HL-60 (cell line): Measurements from ENCODE around the gene ABCA2.

Source experiments
- DNase-seq, 2 experiments: peaks; one replicate each; pipeline ENCODE4 v3.0.0-alpha.2; 2010 to 2020; ENCODE audit warnings: low read depth in 1 of 2, low spot score in 1 of 2
- H3K27ac ChIP-seq: fragments of 250-450 bp; sonication (Bioruptor Pico); replicated peaks from 2 replicates; pipeline ENCODE4 v1.5.1; 2020; ENCODE audit warnings: mild to moderate bottlenecking, moderate library complexity
- H3K27me3 ChIP-seq: fragments of 250-450 bp; sonication (Bioruptor Pico); 2 replicates; pipeline ENCODE4 v1.5.1; 2021; ENCODE audit warnings: mild to moderate bottlenecking, moderate library complexity; ENCODE audit not compliant: insufficient read depth, poor library complexity, severe bottlenecking
- H3K4me3 ChIP-seq: replicated peaks from 2 replicates; pipeline ENCODE4 v1.5.1; 2011; ENCODE audit warnings: mild to moderate bottlenecking, control low read depth, low read length; ENCODE audit not compliant: insufficient read depth
- GABPA ChIP-seq: IDR thresholded peaks from 2 replicates; pipeline ENCODE4 v1.6.1; 2012; ENCODE audit warnings: low read depth
- POLR2AphosphoS5 ChIP-seq: IDR thresholded peaks from 2 replicates; pipeline ENCODE4 v1.6.1; 2012; ENCODE audit warnings: low read depth
- REST ChIP-seq: IDR thresholded peaks from 2 replicates; pipeline ENCODE4 v1.6.1; 2012; ENCODE audit warnings: low read depth; ENCODE audit not compliant: insufficient replicate concordance
- SPI1 ChIP-seq: IDR thresholded peaks from 2 replicates; pipeline ENCODE4 v1.6.1; 2012; ENCODE audit warnings: low read depth, mild to moderate bottlenecking, borderline replicate concordance
- TF ChIP-seq, protein P1 (sequence below): IDR thresholded peaks from one replicate; pipeline ENCODE4 v1.5.1; 2011; ENCODE audit warnings: low read length, control low read depth, inconsistent platforms; ENCODE audit not compliant: insufficient read depth

The ABCA2 gene

DNA sequence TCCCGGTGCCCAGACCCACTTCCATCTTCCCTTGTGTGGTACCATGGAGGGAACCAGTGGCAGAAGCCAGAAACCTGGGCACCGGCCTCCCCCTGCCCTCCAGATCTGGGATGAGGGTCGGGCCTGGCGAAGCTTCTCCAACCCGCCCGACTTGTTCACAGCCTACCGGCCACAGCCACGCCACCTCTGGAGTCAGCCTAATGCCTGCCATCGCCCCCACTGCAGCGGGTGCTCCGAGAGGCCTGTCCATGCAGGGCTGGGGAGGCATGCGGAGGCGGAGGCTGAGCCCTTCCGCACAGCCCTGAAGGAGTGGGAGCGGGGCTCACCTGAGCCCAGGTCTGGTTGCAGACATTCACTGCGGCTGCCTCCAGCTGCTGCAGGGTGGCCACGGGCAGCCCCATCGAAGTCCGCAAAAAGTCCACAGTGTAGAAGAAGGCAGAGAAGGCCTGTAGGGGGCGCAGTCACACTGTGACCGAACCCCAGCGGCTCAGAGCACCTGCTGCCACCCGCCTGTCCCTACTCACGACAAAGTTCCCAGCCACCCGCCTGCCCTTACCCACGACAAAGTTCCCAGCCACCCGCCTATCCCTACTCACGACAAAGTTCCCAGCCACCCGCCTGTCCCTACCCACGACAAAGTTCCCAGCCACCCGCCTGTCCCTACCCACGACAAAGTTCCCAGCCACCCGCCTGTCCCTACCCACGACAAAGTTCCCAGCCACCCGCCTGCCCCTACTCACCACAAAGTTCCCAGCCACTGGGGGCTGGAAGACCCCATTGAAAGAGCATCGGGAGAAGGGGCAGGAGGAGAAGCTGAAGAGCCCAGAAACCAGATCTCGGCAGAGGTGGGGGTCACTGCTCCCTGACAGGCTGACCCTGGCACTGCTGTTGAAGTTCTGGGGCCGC, 21.8 kb upstream of the ABCA2 start:
- TF ChIP-seq, protein P1, sequence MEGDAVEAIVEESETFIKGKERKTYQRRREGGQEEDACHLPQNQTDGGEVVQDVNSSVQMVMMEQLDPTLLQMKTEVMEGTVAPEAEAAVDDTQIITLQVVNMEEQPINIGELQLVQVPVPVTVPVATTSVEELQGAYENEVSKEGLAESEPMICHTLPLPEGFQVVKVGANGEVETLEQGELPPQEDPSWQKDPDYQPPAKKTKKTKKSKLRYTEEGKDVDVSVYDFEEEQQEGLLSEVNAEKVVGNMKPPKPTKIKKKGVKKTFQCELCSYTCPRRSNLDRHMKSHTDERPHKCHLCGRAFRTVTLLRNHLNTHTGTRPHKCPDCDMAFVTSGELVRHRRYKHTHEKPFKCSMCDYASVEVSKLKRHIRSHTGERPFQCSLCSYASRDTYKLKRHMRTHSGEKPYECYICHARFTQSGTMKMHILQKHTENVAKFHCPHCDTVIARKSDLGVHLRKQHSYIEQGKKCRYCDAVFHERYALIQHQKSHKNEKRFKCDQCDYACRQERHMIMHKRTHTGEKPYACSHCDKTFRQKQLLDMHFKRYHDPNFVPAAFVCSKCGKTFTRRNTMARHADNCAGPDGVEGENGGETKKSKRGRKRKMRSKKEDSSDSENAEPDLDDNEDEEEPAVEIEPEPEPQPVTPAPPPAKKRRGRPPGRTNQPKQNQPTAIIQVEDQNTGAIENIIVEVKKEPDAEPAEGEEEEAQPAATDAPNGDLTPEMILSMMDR = peak; percentile 35
- no peak for TF ChIP-seq GABPA
- peak in 1 of 2 experiments; percentile 66 for DNase-seq
- Histone ChIP-seq H3K27me3 (peaks cover 56% of the 10 kb centered on the region), H3K4me3 (no peak overlapping the region), H3K27ac (no peak overlapping the region)

DNA sequence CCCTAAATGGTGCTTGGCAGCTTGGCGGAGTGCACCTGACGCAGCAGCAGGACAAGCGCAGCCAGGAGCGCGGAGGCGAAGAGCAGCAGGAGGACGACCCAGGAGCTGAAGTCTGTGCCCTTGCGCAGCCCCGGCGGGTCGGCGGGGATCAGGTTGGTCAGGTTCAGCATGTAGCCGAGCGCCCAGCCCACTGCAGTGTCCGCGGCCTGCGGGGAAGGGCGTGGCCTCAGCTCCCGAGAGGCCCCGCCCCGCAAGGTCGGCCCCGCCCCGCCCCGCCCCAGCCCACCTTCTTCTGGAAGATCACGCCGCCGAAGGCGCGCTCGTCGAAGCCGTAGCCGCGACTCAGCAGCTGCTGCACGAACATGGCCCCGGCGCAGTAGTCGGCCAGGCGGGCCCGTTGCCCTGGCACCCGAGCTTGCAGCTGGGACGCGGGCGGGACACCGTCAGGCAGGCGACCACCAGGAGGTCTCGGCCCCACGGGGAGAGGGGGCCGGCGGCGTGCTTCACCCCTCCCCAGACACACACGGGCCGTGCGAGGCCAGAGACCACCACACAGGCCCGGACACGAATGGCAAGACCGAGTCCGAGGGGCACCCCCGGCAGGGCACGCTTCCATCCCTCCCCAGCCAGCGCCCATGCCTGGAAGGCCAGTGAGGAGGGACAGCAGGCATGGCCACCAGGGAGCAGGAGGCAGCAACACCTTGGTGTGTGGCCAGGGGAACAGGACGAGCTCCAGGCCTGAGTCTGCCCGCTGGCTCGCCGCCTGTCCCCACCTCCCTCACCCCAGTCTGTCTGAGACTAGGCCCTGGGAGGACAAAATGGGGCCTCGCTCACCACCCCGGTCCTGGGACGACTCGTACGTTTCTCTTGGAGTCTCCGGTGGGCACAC, 20.9 kb upstream of the ABCA2 start:
- no peak for DNase-seq
- Histone ChIP-seq H3K27ac (no peak overlapping the region), H3K27me3 (peaks cover 56% of the 10 kb centered on the region), H3K4me3 (no peak overlapping the region)
- TF ChIP-seq SPI1 (no peak), POLR2AphosphoS5 (no peak), REST (no peak), GABPA (no peak)
- TF ChIP-seq, protein P1 = no peak

DNA sequence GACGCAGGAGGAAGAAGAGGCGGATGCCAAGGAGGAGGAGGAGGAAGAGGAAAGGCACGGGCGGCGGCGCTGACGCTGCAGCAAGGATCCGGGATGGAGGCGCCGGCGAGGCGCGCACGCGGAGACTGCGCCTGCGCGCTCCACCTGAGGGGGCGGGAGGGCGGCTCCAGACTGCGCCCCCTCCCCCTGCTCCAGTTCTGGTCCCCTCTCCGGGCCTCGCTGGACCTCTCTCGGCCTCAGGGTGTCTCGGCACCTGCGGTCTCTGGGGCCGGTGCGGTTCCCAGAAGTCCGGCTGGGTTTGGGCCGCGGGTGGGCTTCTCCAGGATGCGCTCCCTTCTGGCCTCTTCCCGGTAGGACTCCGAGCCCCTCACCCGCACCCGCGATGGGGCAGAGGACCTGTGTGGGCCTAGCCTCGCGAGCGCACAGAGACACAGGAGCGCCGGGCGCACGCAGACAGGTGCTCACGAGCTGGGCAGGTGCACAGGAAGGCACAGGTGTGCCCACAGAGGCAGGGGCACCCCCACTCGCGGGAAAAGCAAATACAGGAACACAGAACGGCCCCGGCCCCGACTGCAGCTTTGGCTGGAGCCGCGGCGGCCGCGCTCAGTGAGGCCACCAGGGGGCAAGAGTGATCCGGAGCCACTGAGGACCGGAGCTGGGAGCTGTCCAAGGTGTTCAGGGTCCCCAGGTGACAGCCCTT, 18.2 kb upstream of the ABCA2 start, which contains the start of gene NPDC1:
NPDC1 (minus strand) TSS at position 90 of the 700 bp plus-strand sequence. CDS start 188 bp downstream, outside the sequence.
- H3K4me3 ChIP-seq = no peak within 1 kb of the TSS; the same call in 1 of the 2 replicates
- DNase-seq = peak in 1 of 2 experiments; percentile 81
- no peak within 1 kb of the TSS for H3K27ac ChIP-seq
- TF ChIP-seq SPI1 (peak; percentile 36; the same call in 1 of the 2 replicates), GABPA (no peak), POLR2AphosphoS5 (no peak), REST (peak; percentile 97)
- TF ChIP-seq, protein P1 = peak; percentile 79
- peaks cover 42% of the 10 kb centered on the region for H3K27me3 ChIP-seq
